Fibroblast of pulmonary artery (primary cell): Measurements from ENCODE around the gene CFAP251.

Experiments used
- DNase-seq: peaks from one replicate; pipeline ENCODE4 v3.0.0-alpha.2; 2010; ENCODE audit warnings: low read depth
- H3K4me3 ChIP-seq: replicated peaks from 2 replicates; pipeline ENCODE4 v1.5.1; 2011; ENCODE audit warnings: low read depth, mild to moderate bottlenecking, control low read depth, low read length, moderate library complexity
- CTCF ChIP-seq: IDR thresholded peaks from 2 replicates; pipeline ENCODE4 v1.5.1; 2011; ENCODE audit warnings: mild to moderate bottlenecking, control low read depth, low read length, inconsistent platforms; ENCODE audit errors: missing control alignments

The CFAP251 gene

DNA sequence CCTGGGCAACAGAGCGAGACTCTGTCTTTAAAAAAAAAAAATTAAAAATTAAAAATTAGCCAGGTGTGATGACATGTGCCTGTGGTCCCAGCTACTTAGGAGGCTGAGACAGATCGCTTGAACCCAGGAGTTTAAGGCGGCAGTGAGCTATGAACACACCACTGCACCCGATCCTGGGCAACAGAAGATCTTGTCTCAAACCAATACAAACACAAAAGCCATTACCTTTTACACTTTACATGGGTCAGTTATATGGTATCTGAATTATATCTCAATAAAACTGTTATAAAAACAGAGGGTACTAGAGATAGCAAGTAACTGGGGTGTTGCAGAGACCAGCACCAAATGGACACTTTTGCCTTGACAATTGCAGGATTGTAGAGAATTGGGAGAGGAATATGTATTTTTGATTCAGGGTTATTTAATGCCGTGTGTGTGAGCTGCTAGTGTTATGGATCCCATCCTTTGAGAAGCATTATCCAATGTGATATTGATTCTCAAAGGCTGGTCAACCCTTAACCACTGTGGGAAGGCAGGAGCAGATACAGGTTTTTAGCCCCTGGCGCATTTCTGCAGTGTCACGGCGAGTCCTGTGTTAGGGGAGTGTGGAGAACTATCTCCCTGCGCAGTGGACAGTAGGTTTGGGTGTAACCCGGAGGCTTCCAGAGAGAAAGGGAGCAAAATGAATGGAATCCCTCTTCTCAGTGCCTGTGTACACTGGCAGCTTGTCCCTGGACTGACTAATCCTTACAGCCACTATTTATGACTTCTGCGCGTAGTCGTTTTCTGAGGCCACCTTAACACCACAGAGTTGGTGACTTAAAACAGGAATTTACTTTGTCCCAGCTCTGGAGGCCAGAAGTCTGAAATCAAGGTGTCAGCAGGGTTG lies 25.5 kb upstream of the CFAP251 start:
- no peak for TF ChIP-seq CTCF
- H3K4me3 ChIP-seq, result no peak overlapping the region
- no peak for DNase-seq

DNA sequence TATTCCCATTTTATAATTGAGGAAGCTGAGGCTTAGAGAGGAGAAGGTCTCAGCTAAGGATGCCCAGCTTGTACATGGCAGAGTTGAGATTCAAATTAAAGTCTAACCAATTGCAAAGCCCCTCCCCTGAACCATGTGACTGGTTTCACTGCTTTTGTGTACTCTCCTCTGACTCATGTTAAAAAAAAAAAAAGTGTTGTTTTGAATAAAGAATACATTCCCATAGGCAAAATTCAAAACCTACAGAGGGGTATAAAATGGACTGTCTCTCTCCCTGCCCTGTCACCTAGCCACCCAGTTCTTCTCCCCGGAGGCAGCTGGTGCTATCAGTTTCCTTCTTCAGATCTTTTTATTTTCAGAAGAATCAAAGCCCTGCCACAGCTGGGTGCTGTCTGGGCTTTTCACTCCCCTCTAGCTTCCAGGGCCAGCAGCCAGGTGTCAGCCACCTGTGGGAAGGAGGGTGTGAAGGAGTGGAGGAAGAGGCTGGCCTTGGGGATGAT lies 24.4 kb upstream of the CFAP251 start:
- no peak for TF ChIP-seq CTCF
- DNase-seq, result peak; percentile 74
- no peak overlapping the region for H3K4me3 ChIP-seq

- DNase-seq, result peak; percentile 64
- peak; percentile 33 for TF ChIP-seq CTCF
- H3K4me3 ChIP-seq, result no peak overlapping the region
These were observed 23.8 kb upstream of the CFAP251 start for GRCh38 chr12:121894633-121895032.

- no peak for TF ChIP-seq CTCF
- DNase-seq, result no peak
- no peak overlapping the region for H3K4me3 ChIP-seq
These were observed 20.1 kb upstream of the CFAP251 start for GRCh38 chr12:121898287-121898686.

DNA sequence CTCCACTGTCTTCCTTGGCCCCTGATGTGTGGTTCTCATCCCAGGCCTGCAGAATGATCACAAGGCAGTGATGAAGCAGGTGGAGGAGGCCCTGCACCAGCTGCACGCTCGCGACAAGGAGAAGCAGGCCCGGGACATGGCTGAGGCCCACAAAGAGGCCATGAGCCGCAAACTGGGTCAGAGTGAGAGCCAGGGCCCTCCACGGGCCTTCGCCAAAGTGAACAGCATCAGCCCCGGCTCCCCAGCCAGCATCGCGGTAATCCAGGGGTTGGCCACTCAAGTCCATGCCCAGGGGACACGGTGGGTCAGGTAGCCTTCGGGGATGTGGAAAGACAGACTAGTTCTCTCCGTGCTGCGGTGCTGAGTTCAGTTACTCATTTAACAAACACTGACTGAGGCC lies 18.8 kb upstream of the CFAP251 start:
- no peak for TF ChIP-seq CTCF
- DNase-seq, result no peak
- H3K4me3 ChIP-seq, result no peak overlapping the region

DNA sequence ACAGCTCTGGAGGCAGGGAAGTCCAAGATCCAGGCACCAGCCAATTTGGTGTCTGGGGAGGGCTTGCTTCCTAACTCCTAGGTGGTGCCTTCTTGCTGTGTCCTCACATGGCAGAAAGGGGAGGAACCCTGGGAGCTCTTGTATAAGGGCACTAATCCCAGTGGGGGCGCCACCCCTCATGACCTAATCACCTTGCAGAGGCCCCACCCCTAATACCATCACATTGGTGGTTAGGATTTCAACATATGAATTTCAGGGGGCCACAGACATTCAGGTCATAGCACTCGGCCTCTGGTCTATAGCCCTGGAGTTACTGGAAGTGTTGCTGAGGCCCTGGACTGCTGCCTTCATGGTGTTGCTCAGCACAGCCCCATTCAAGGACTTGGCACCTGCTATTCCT lies 15.2 kb upstream of the CFAP251 start:
- no peak overlapping the region for H3K4me3 ChIP-seq
- no peak for TF ChIP-seq CTCF

GRCh38 chr12:121905746-121906145 lies 12.6 kb upstream of the CFAP251 start:
- no peak for DNase-seq
- no peak overlapping the region for H3K4me3 ChIP-seq
- TF ChIP-seq CTCF, result no peak

More for the DNA sequence above, 15.2 kb upstream of the CFAP251 start:
- DNase-seq, result no peak
